ENCODE data around the gene ANKRD34A. TPM values are rescaled to one million over a fixed set of nuclear protein-coding genes. Genes with fewer than 3 reads are reported as not detected.

The ANKRD34A gene
- total RNA-seq, 4 donors from 2014 or later = 0.32 to 1.7 (median 0.58) TPM

DNA sequence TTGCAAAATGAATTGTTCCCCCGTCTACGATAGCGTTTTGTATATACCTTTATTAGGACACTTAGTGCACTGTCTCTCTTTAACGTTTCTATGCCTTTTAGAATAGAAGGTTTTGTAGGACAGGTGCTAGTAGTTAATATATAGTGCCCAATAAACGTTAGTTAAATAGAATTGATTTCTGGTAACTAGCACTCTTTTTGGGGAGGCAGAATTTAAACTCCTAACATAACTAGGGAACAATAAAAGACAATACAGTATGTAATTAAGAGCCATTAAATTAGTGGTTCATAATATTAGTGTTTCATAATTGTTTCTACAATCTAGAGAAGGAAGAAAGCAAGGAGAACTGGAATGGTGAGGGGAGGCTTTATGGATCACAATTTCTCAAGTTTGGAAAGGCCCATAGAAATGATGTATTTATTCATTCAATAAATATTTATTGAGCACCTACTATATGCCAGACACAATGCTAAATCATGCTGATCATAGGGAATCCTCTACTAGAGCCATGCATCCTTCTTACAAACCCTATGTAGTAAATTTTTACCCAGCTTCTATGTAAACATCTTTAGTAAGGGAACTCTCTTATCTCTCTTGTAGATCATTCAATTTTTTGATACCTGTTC lies 857 bp upstream of the ANKRD34A start:
- ATAC-seq (ENCODE audit: low FRiP score) = no peak

DNA sequence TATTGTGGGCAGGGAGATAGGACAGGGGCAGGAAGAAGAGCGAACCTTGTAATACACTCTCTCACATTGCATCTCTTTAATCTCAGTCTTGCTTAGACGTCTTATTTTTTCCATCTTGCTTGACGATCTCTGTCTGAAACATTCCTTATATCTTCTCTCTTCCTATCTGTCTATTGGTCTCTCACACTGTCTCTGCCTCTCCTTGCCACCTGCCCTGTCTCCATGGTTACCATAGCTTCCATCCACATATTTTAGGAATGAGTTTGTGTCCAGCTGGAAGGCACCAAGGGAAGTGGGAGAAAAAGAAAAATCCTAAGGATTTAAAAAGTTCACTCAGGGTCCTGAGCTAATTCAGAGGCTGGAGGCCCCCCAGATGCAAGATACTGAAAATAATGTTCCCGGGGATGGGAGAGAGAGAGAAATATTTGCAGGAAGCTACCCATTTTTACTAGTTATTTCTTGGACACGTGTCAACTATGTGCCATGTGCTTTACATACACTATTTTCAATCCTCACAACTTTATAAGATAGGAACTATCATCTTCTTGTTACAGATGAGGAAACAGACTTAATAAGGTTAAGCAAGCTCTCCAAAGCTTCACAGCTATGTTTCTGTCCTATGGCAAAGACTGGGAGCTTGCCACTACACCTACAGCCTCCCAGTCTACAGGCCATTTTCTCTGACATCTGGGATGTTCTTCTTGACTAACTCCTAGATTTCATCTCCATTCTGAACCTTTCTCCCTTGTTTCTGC lies 933 bp downstream of the ANKRD34A start:
- no peak for ATAC-seq (ENCODE audit: low FRiP score)

More for the DNA sequence above, 857 bp upstream of the ANKRD34A start:
- DNase-seq (ENCODE audit: low spot score) = no peak
- TF ChIP-seq, protein P1, sequence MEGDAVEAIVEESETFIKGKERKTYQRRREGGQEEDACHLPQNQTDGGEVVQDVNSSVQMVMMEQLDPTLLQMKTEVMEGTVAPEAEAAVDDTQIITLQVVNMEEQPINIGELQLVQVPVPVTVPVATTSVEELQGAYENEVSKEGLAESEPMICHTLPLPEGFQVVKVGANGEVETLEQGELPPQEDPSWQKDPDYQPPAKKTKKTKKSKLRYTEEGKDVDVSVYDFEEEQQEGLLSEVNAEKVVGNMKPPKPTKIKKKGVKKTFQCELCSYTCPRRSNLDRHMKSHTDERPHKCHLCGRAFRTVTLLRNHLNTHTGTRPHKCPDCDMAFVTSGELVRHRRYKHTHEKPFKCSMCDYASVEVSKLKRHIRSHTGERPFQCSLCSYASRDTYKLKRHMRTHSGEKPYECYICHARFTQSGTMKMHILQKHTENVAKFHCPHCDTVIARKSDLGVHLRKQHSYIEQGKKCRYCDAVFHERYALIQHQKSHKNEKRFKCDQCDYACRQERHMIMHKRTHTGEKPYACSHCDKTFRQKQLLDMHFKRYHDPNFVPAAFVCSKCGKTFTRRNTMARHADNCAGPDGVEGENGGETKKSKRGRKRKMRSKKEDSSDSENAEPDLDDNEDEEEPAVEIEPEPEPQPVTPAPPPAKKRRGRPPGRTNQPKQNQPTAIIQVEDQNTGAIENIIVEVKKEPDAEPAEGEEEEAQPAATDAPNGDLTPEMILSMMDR (IDR thresholded peaks at IDR 0.05) = no peak

DNA sequence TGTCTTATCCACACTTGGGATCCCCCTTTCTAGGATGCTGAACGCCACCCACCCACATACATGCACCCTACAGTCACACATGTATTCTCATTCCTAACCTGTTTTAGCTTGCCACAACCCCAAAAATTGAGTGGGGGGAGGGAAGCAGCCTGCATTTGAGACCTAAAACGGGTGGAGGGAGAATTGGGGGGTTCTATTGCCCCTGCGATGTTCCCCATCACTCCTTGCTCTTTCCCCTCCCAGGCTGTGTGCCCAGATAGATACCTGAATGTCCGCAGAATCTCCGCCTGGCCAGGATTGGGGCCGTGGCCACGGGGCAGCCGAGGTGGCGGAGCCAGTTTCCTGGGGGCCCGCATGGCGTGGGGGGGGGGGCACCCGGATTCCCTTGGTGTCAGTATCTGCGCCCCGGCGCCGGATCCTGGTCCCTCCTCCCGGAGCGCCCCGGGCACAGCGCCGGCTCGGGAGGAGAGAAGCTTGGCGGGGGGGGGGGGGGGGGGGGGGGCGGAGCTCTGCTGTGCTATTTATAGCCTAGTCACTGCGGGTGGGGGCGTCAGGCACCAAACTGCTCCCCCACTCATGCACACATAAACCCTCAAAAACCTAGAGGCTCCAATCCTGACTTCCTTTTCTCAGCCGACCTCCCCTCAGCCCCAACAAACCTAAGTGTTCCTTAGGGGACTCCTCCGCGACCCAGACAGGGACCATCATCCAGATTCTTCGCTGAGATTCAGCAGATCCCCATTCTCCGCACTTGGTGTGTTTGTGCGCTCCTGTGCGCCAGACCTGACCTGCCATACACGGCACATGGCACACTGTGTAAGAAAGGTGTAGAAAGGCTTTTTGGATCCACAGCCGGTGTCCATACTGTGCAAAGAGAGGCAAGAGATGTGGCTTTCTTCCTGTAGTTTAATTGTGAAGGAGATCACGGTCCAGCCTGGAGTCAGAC lies 1.9 kb downstream of the ANKRD34A start:
- DNase-seq (ENCODE audit: low spot score) (no peak), ATAC-seq (ENCODE audit: low FRiP score) (no peak)
- TF ChIP-seq, protein P1 (IDR thresholded peaks at IDR 0.05) = no peak

More for the DNA sequence above, 933 bp downstream of the ANKRD34A start:
- TF ChIP-seq, protein P1 (IDR thresholded peaks at IDR 0.05) = no peak
- DNase-seq (ENCODE audit: low spot score) = no peak

DNA sequence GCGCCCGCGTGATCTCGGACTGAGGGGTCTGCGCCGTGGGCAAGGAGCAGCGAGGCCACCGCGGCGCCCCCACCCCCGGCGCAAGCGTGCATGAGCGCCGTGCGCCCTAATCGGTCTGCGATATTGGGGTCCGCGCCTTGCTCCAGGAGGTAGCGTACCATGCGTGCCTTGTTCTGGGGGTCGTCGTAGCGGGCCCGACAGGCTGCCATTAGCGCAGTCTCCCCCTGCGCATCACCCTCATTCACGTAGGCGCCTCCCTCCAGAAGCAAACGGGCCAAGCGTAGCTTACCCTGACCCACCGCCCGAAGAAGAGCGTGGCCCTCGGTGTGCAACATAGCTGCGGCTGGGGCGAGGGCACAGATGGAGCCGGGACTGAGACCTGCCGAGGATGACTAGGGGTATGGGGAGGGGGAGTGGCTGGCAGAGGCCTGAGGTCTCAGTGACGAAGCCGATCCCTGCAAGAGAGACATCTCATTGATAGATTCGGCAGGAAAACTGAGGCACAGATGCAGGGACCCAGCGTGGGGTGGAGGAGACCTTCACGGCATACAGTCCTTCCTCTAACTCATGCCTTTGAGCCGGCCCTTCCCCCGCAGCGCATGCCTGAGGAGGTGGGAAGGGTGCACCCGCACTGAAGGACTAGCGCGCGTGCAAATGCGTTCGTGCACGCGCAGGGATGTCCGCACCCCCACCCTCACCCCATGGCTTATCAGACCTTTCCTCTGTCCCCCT lies 2.8 kb downstream of the ANKRD34A start:
- TF ChIP-seq, protein P1 (IDR thresholded peaks at IDR 0.05) = no peak
- ATAC-seq (ENCODE audit: low FRiP score) (no peak), DNase-seq (ENCODE audit: low spot score) (no peak)

DNA sequence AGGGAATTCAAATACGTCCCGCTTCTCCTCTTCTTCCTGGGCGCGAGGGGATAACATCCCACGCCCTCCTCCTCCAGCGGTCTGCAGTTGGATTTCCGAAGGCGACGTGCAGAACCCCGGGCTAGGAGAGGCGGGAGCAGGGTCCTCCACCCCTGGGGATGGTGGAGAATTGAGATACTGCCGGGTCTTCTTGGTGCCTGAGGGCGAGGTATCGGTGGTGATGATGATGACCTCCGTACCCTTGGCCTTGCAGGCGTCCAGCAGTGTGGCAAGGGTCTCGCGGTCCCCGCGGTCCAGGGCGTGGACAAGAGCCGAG lies 3.3 kb downstream of the ANKRD34A start:
- ATAC-seq (ENCODE audit: low FRiP score) (no peak), DNase-seq (ENCODE audit: low spot score) (no peak)
- TF ChIP-seq, protein P1 (IDR thresholded peaks at IDR 0.05) = no peak

DNA sequence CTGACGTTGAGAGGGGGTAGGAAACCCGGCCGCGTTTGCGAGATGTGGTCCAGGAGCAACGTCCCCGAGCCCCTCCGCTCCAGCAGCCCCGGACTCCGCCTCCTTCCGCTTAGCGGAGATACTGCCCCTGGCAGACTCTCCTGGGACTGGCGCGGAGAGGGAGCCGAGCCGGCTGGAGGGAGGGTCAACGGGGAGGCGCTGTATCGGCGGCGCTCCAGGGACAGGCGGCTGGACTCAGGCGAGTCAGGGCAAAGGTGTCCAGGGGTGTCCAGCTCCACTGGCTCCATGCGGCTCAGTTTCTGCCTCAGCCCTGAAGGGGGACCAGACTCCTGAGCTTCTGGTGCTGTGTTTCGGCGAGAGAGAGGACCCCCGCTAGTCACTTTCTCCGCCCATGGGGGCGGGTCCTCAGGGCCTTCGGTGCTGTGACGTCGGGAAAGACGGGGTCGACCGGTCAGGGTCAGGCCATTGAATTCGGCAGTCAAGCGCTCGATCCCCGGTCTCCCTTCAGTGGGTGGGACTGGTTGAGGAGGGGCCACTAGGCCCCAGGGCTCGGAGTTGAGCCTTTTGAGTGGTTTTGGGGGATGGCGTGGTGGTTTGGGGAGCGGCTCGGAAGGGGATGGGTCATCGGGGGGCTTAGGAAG lies 3.8 kb downstream of the ANKRD34A start:
- TF ChIP-seq, protein P1 (IDR thresholded peaks at IDR 0.05) = no peak
- ATAC-seq (ENCODE audit: low FRiP score) (peak; percentile 39), DNase-seq (ENCODE audit: low spot score) (no peak)

Data from omental fat pad (tissue), 4 donors.